Activated T-cell treated with anti-CD3 and anti-CD28 coated beads, Interleukin-2, amount 50 U/mL, for 24 hours (primary cell): ENCODE results near the gene IGSF1.
"Not testable (repeated sequence)": the region's sequence is repeated elsewhere in the genome, so short reads cannot be mapped to it uniquely, and the experiment has no call there.

Experiments
- DNase-seq: peaks from one replicate; pipeline ENCODE4 v3.0.0-alpha.2; 2020
- H3K27ac Mint-ChIP-seq: 2 replicates; pipeline ENCODE4 v1.8.0; 2020; ENCODE audit warnings: mild to moderate bottlenecking, mixed read lengths
- H3K27me3 Mint-ChIP-seq: 2 replicates; pipeline ENCODE4 v1.8.0; 2020; ENCODE audit warnings: mixed read lengths
- H3K36me3 Mint-ChIP-seq: 2 replicates; pipeline ENCODE4 v1.8.0; 2020; ENCODE audit warnings: low read depth, mixed read lengths
- H3K4me1 Mint-ChIP-seq: 2 replicates; pipeline ENCODE4 v1.8.0; 2020; ENCODE audit warnings: low read depth, mixed read lengths
- H3K4me3 Mint-ChIP-seq: 2 replicates; pipeline ENCODE4 v1.8.0; 2020; ENCODE audit warnings: mild to moderate bottlenecking, moderate library complexity, mixed read lengths
- H3K9me3 Mint-ChIP-seq: 2 replicates; pipeline ENCODE4 v1.8.0; 2020; ENCODE audit warnings: mixed read lengths

The IGSF1 gene

DNA sequence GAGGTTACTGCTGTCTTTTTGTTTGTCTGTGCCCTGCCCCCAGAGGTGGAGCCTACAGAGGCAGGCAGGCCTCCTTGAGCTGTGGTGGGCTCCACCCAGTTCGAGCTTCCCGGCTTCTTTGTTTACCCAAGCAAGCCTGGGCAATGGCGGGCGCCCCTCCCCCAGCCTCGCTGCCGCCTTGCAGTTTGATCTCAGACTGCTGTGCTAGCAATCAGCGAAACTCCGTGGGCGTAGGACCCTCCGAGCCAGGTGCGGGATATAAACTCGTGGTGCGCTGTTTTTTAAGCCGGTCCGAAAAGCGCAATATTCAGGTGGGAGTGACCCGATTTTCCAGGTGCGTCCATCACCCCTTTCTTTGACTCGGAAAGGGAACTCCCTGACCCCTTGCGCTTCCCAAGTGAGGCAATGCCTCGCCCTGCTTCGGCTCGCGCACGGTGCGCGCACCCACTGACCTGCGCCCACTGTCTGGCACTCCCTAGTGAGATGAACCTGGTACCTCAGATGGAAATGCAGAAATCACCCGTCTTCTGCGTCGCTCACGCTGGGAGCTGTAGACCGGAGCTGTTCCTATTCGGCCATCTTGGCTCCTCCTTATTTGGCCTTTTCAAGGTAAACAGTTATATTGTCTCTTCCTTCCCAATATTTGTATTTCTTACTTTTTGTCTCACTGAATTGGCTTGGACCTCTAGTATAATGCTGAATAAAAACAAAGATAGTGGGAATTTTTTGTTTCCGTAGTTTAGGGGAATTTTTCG, 37.9 kb downstream of the IGSF1 start:
- not testable (repeated sequence) for H3K4me1 Mint-ChIP-seq, H3K4me3 Mint-ChIP-seq, H3K9me3 Mint-ChIP-seq, H3K36me3 Mint-ChIP-seq, H3K27ac Mint-ChIP-seq, DNase-seq
- H3K27me3 Mint-ChIP-seq: peaks cover 27% of the 10 kb centered on the region

DNA sequence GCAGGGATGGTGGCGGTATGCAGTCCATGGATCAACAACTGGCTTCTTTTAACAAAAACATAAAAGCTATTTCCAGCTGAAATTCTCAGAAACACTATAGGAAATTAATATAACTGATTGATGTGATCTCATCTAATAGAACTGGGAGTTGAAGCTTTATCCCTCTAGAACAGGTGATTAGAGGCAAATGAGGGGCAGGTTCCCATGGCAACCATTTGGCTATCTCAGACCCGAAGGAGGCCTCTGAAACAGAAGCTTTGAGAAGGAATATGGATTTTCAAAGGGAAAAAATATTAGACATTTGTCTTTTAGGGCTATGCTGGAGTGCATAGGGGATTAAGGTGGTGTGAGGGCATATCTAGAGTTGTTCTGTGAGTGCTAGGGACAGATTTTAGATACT, 50.0 kb downstream of the IGSF1 start:
- Mint-ChIP-seq H3K4me3 (no peak overlapping the region), H3K27ac (no peak overlapping the region), H3K9me3 (no peaks in the 10 kb centered on the region), H3K36me3 (no peaks in the 10 kb centered on the region), H3K27me3 (peaks cover 47% of the 10 kb centered on the region), H3K4me1 (no peaks in the 10 kb centered on the region)
- DNase-seq: no peak

DNA sequence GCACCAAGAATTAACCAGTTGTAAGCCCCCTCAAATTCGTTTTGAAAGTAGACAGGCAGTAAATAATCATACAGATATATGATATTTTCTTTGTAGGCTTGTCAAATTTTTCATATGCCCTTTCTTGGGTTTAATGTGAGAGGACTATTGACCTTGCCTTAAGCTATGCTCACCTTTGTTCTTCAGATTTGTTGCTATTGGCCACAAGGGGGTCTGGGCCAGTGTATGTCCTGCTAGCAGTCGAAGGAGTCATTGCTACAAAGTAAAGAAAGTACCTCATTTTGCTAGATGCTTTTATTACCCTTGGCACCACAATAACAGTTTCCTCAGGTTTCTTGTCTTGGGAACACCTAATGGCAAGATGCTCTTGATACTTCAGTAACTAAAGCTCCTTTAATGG, 51.7 kb downstream of the IGSF1 start:
- Mint-ChIP-seq H3K27ac (no peak overlapping the region), H3K36me3 (no peaks in the 10 kb centered on the region), H3K4me3 (no peak overlapping the region), H3K27me3 (peaks cover 47% of the 10 kb centered on the region), H3K4me1 (no peaks in the 10 kb centered on the region), H3K9me3 (no peaks in the 10 kb centered on the region)
- DNase-seq: no peak

GRCh38 chrX:131235768-131236545, 53.1 kb downstream of the IGSF1 start:
- Mint-ChIP-seq H3K27me3 (peaks cover 47% of the 10 kb centered on the region), H3K4me3 (no peak overlapping the region), H3K36me3 (no peaks in the 10 kb centered on the region), H3K27ac (no peak overlapping the region), H3K4me1 (no peaks in the 10 kb centered on the region), H3K9me3 (no peaks in the 10 kb centered on the region)
- no peak for DNase-seq

- no peak overlapping the region for H3K27ac Mint-ChIP-seq
- H3K4me3 Mint-ChIP-seq: no peak overlapping the region
- H3K9me3 Mint-ChIP-seq: no peaks in the 10 kb centered on the region
- no peaks in the 10 kb centered on the region for H3K36me3 Mint-ChIP-seq
- H3K27me3 Mint-ChIP-seq: peaks cover 40% of the 10 kb centered on the region
- H3K4me1 Mint-ChIP-seq: no peaks in the 10 kb centered on the region
- DNase-seq: no peak
These were observed 61.5 kb downstream of the IGSF1 start for GRCh38 chrX:131227608-131228007.

GRCh38 chrX:131226591-131226990, 62.5 kb downstream of the IGSF1 start:
- no peak for DNase-seq
- Mint-ChIP-seq H3K4me3 (no peak overlapping the region), H3K27me3 (peaks cover 40% of the 10 kb centered on the region), H3K36me3 (no peaks in the 10 kb centered on the region), H3K4me1 (no peaks in the 10 kb centered on the region), H3K9me3 (no peaks in the 10 kb centered on the region), H3K27ac (no peak overlapping the region)

GRCh38 chrX:131225078-131225477, 64.0 kb downstream of the IGSF1 start:
- H3K27me3 Mint-ChIP-seq: peaks cover 40% of the 10 kb centered on the region
- H3K9me3 Mint-ChIP-seq: no peaks in the 10 kb centered on the region
- H3K27ac Mint-ChIP-seq: no peak overlapping the region
- DNase-seq: no peak
- no peaks in the 10 kb centered on the region for H3K36me3 Mint-ChIP-seq
- no peak overlapping the region for H3K4me3 Mint-ChIP-seq
- H3K4me1 Mint-ChIP-seq: no peaks in the 10 kb centered on the region
